Mesothelial cell of epicardium (in vitro differentiated cells): ENCODE results near the gene PDE3B. TPM values are rescaled to one million over a fixed set of nuclear protein-coding genes. Genes with fewer than 3 reads are reported as not detected.
"Not testable (repeated sequence)": the region's sequence is repeated elsewhere in the genome, so short reads cannot be mapped to it uniquely, and the experiment has no call there.

Experiments
- DNase-seq, 2 experiments: peaks; one replicate each; pipeline ENCODE4 v3.0.0; 2021; ENCODE audit warnings: low spot score in 2 of 2; ENCODE audit not compliant: unreplicated experiment in 2 of 2
- H3K27ac Mint-ChIP-seq: 2 replicates; pipeline ENCODE4 v1.8.0; 2021; ENCODE audit warnings: mixed read lengths
- H3K27me3 Mint-ChIP-seq: 2 replicates; pipeline ENCODE4 v1.8.0; 2021; ENCODE audit warnings: low read depth, mixed read lengths
- H3K36me3 Mint-ChIP-seq: 2 replicates; pipeline ENCODE4 v1.8.0; 2021; ENCODE audit warnings: mixed read lengths
- H3K4me1 Mint-ChIP-seq: 2 replicates; pipeline ENCODE4 v1.8.0; 2021; ENCODE audit warnings: mixed read lengths
- H3K4me3 Mint-ChIP-seq: 2 replicates; pipeline ENCODE4 v1.8.0; 2021; ENCODE audit warnings: mild to moderate bottlenecking, moderate library complexity, mixed read lengths
- H3K9me3 Mint-ChIP-seq: 2 replicates; pipeline ENCODE4 v1.8.0; 2021; ENCODE audit warnings: mixed read lengths
- CTCF ChIP-seq: fragments of 200-600 bp; sonication (generic); IDR thresholded peaks from one replicate; pipeline ENCODE4 v1.5.0; 2021; ENCODE audit warnings: antibody characterized with exemption; ENCODE audit not compliant: unreplicated experiment
- total RNA-seq: library from RNA; stranded (reverse); gene quantifications from 3 replicates; pipeline ENCODE4 v1.2.1, GENCODE V29; 2021

The PDE3B gene
- total RNA-seq, 1 donor from 2014 or later, result 12.3 TPM

DNA sequence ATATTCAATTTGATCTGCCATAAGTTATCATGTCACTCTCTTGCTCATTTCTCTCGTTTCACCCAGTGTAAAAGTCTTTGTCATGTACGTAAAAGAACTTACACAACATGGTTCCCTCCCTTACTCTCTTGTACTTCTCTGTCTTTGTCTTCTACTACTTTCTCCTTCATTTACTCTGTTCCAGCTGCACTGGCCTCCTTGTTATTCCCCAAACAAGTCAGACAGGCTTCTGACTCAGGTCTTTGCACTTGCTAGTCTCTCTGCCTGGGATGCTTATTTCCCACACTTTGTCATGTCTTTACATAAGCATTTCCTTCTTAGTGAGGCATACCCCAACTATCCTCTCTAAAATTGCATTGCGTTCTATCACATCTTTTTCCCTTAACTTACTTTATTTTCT, 131.1 kb downstream of the PDE3B start:
- Mint-ChIP-seq H3K4me1 (peaks cover 3% of the 10 kb centered on the region), H3K9me3 (peaks cover 19% of the 10 kb centered on the region), H3K36me3 (peaks cover 9% of the 10 kb centered on the region), H3K4me3 (no peak overlapping the region), H3K27me3 (no peaks in the 10 kb centered on the region), H3K27ac (no peak overlapping the region)
- no peak for DNase-seq
- TF ChIP-seq CTCF, result no peak

DNA sequence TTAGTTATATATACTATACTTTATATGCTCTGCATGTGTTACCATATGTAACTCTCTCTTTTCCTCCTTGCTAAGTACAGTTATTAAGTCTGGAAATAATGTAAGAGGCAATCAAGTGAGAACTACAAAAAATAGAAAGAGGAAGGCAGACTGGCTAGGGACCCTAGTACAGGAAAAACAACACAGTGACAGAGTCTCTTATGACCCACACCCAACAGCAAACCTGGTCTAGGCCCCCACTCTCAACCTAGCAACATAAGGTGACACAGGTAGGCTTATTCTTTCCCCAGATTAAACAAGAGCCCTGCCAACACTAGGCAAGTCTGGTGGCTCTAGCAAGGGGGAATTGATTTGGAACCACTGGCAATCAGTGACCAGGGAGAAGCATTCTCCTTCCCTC, 132.3 kb downstream of the PDE3B start:
- no peak overlapping the region for H3K27ac Mint-ChIP-seq
- TF ChIP-seq CTCF, result no peak
- H3K9me3 Mint-ChIP-seq, result peaks cover 26% of the 10 kb centered on the region
- peaks cover 9% of the 10 kb centered on the region for H3K36me3 Mint-ChIP-seq
- no peak for DNase-seq
- H3K4me3 Mint-ChIP-seq, result no peak overlapping the region
- peaks cover 3% of the 10 kb centered on the region for H3K4me1 Mint-ChIP-seq
- no peaks in the 10 kb centered on the region for H3K27me3 Mint-ChIP-seq

DNA sequence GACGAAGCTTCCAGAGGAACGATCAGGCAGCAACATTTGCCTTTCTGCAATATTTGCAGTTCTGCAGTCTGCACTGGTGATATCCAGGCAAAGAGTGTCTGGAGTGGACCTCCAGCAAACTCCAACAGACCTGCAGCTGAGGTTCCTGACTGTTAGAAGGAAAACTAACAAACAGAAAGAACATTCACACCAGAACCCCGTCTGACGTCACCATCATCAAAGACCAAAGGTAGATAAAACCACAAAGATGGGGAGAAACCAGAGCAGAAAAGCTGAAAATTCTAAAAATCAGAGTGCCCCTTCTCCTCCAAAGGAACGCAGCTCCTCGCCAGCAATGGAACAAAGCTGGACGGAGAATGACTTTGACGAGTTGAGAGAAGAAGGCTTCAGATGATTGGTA, 134.9 kb downstream of the PDE3B start:
- H3K4me1 Mint-ChIP-seq, H3K36me3 Mint-ChIP-seq, H3K27me3 Mint-ChIP-seq, H3K27ac Mint-ChIP-seq, DNase-seq, H3K4me3 Mint-ChIP-seq: not testable (repeated sequence)
- H3K9me3 Mint-ChIP-seq, result peaks cover 35% of the 10 kb centered on the region

- Mint-ChIP-seq H3K4me1 (no peaks in the 10 kb centered on the region), H3K36me3 (peaks cover 4% of the 10 kb centered on the region), H3K9me3 (peaks cover 20% of the 10 kb centered on the region), H3K27ac (no peak overlapping the region), H3K4me3 (no peak overlapping the region), H3K27me3 (no peaks in the 10 kb centered on the region)
- no peak for TF ChIP-seq CTCF
- DNase-seq, result no peak
Observed at GRCh38 chr11:14783788-14784187, 140.2 kb downstream of the PDE3B start.

DNA sequence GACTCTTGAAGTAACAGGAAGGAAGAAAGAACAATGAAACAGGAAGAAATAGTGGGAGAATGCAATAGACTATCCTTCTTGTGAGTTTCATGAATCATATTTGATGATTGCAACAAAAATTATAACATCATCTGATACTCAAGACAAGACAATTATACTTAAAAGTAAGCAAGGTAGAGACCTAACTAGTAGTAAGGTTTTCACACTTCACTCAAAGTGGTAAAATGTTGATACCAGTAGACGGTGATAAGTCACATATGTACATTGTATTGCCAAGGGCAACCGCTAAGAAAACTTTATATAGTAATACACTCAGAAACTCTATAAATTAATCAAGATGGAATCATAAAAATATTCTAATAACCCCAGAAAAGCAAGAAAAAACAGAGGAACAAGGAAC, 140.6 kb downstream of the PDE3B start:
- no peak for TF ChIP-seq CTCF
- no peak overlapping the region for H3K4me3 Mint-ChIP-seq
- DNase-seq, result no peak
- H3K9me3 Mint-ChIP-seq, result peaks cover 17% of the 10 kb centered on the region
- no peak overlapping the region for H3K27ac Mint-ChIP-seq
- no peaks in the 10 kb centered on the region for H3K4me1 Mint-ChIP-seq
- no peaks in the 10 kb centered on the region for H3K36me3 Mint-ChIP-seq
- no peaks in the 10 kb centered on the region for H3K27me3 Mint-ChIP-seq

- TF ChIP-seq CTCF, result peak; percentile 30
- H3K27me3 Mint-ChIP-seq, result no peaks in the 10 kb centered on the region
- no peaks in the 10 kb centered on the region for H3K9me3 Mint-ChIP-seq
- no peaks in the 10 kb centered on the region for H3K36me3 Mint-ChIP-seq
- no peaks in the 10 kb centered on the region for H3K4me1 Mint-ChIP-seq
- no peak overlapping the region for H3K27ac Mint-ChIP-seq
- no peak for DNase-seq
- H3K4me3 Mint-ChIP-seq, result no peak overlapping the region
Observed at GRCh38 chr11:14789879-14790484, 146.4 kb downstream of the PDE3B start.
